Loucy (cell line): ENCODE measurements around the gene ST6GAL1.

ENCODE experiments used
- CTCF ChIP-seq: fragments of 200-600 bp; sonication (generic); conservative IDR thresholded peaks from 2 replicates; pipeline ENCODE4 v1.5.1; 2014; ENCODE audit warnings: mild to moderate bottlenecking, antibody characterized with exemption, low read length
- EZH2phosphoT487 ChIP-seq: fragments of 200-600 bp; IDR thresholded peaks from 2 replicates; pipeline ENCODE4 v1.6.1; 2018; ENCODE audit warnings: antibody characterized with exemption, mild to moderate bottlenecking, moderate library complexity, borderline replicate concordance

DNA sequence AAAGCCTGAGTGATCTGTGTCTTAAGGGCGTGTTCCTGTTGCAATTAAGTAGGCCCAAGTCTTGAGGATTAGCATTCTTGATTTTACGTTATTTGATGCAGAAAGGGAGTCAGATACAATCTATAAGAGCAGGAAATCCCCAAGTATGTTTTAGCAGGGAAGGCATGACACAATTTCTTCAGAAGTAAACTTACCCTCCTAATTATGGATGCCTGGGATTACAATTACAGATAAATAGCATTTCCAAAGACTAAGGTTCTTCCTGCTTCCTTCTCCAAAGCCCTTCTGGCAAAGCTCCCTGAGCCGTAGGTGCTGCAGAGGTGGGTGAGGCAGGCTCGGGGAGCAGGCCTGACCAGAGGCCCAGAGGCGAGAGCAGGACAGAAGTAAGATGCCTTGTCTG, 34.9 kb upstream of the ST6GAL1 start:
- no peak for TF ChIP-seq CTCF
- no peak for TF ChIP-seq EZH2phosphoT487
